Measurements from ENCODE around the gene DIP2C.

The DIP2C gene

DNA sequence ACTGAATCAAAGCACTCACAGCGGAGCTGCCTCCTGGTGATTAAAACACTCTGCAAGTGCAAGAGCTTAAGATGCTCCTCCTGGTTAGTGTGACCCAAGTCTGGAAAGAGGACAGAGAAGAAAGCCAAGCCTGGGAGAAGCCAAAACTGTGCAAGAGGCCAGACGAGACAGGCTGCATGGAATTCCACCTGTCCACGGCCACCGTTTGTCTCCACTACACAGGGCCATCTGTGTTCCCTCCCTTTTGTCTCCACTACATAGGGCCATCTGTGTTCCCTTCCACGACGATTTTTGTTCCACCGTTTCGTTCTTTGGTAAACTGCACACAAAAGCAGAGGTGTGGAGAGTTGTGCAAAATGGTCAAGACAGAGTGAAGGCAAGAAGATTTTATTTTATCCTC is 233.0 kb downstream of the DIP2C start:
- DNase-seq, result no peak

DNA sequence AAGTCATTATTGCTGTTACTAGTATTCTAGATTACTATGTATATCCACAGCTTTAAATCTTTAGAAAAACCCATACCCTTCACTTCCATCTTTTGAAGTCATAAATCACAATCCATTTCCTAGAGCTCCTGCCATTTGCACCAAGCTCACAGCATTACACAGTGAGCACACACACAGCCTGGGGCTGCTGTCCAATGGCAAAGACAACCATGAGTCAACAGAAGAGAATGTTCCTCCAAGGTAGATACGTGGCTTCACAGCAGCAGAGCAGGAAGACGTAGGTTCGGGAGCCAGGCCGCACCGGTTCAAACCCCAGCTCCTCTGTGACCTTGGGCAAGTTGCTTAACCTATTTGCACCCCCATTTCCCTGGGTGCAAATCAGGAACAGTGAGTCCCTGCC is 234.6 kb downstream of the DIP2C start:
- TF ChIP-seq, protein P1, sequence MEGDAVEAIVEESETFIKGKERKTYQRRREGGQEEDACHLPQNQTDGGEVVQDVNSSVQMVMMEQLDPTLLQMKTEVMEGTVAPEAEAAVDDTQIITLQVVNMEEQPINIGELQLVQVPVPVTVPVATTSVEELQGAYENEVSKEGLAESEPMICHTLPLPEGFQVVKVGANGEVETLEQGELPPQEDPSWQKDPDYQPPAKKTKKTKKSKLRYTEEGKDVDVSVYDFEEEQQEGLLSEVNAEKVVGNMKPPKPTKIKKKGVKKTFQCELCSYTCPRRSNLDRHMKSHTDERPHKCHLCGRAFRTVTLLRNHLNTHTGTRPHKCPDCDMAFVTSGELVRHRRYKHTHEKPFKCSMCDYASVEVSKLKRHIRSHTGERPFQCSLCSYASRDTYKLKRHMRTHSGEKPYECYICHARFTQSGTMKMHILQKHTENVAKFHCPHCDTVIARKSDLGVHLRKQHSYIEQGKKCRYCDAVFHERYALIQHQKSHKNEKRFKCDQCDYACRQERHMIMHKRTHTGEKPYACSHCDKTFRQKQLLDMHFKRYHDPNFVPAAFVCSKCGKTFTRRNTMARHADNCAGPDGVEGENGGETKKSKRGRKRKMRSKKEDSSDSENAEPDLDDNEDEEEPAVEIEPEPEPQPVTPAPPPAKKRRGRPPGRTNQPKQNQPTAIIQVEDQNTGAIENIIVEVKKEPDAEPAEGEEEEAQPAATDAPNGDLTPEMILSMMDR (IDR thresholded peaks at IDR 0.05; ENCODE audit: low read depth, low read length, missing control alignments), result no peak
- in situ Hi-C loops (cut with HindIII; ENCODE audit: low pct_ligation_motif_present, low sequenced_read_pairs), result no loop called here
- H3K27me3 ChIP-seq (replicated peaks), result no peaks in the 10 kb centered on the region
- no peak overlapping the region for H3K4me3 ChIP-seq (ENCODE audit: low read depth, low read length)
- H3K36me3 ChIP-seq (replicated peaks), result no peaks in the 10 kb centered on the region
- DNase-seq, result peak; percentile 87
- no peak overlapping the region for H3K27ac ChIP-seq

More for the DNA sequence above, 233.0 kb downstream of the DIP2C start:
- H3K36me3 ChIP-seq (replicated peaks), result no peaks in the 10 kb centered on the region
- H3K27me3 ChIP-seq (replicated peaks), result no peaks in the 10 kb centered on the region
- in situ Hi-C loops (cut with HindIII; ENCODE audit: low pct_ligation_motif_present, low sequenced_read_pairs), result no loop called here
- H3K27ac ChIP-seq, result no peak overlapping the region
- H3K4me3 ChIP-seq (ENCODE audit: low read depth, low read length), result no peak overlapping the region
- TF ChIP-seq, protein P1 (IDR thresholded peaks at IDR 0.05; ENCODE audit: low read depth, low read length, missing control alignments), result no peak

DNA sequence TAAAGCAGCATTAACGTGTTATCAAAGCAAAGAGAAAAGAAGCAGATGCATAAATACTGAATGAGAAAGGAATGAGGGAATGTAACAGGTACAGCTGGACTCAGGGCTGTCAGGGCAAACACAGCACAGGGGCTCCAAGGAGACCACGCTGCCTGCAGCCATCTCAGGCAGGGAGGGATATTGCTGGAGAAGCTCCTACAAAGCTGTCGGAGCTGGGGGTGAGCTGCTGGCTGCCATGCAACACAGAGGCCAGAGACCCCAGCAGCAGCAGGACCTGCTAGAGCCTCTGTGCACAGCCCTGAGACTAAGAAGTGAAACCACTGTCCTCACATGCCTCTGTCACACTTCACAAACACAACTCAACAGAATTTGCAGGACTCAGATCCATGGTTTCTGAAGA is 235.8 kb downstream of the DIP2C start:
- DNase-seq, result no peak
- Histone ChIP-seq H3K4me3 (ENCODE audit: low read depth, low read length) (no peak overlapping the region), H3K27ac (no peak overlapping the region), H3K36me3 (replicated peaks) (no peaks in the 10 kb centered on the region), H3K27me3 (replicated peaks) (no peaks in the 10 kb centered on the region)
- in situ Hi-C loops (cut with HindIII; ENCODE audit: low pct_ligation_motif_present, low sequenced_read_pairs), result no loop called here
- TF ChIP-seq, protein P1 (IDR thresholded peaks at IDR 0.05; ENCODE audit: low read depth, low read length, missing control alignments), result no peak

DNA sequence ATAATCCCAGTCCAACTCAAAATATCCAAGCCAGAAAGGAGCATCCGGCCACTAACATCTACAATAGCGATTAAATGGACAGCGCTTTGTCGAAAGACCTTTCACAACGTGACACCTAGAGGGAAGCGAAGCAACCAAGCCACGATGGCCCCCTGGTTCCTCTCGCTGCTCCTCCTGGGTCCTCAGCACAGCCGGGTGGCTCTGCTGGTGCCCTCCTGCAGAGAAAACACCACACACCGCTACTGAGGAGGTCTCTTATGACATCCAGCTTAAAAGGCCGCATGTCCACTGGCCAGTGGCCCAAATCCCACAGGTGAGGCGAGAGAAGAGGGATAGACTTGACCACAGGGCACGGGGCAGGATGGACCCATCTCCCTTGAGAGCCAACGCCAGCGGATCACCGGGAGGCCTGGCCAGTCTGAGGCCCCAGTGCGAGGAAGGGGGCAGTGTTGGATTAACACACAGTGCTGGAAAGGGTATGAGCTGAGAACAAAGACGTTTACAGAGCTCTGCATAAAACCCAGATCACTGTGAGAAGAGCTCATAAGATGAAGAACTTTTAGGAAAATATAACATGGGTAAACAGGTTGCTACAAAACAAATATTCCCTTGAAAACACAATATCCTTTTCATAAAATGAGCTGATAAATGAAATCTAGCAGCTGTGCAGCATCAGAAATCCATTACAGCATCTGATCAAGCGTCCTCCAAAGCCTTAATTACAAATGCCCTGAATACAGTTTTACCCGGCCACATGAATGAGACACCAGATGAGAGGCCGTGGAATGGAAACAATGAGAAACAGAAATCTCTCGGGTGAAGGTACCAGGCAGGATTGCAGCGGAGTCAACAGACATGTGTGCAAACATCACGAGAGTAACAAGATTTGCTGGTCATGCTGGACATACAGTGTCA is 236.7 kb downstream of the DIP2C start:
- TF ChIP-seq, protein P1 (IDR thresholded peaks at IDR 0.05; ENCODE audit: low read depth, low read length, missing control alignments), result peak; percentile 6
- no peaks in the 10 kb centered on the region for H3K36me3 ChIP-seq (replicated peaks)
- no peak for DNase-seq
- no peak overlapping the region for H3K4me3 ChIP-seq (ENCODE audit: low read depth, low read length)
- H3K27me3 ChIP-seq (replicated peaks), result no peaks in the 10 kb centered on the region
- no peak overlapping the region for H3K27ac ChIP-seq
- in situ Hi-C loops (cut with HindIII; ENCODE audit: low pct_ligation_motif_present, low sequenced_read_pairs), result no loop called here

DNA sequence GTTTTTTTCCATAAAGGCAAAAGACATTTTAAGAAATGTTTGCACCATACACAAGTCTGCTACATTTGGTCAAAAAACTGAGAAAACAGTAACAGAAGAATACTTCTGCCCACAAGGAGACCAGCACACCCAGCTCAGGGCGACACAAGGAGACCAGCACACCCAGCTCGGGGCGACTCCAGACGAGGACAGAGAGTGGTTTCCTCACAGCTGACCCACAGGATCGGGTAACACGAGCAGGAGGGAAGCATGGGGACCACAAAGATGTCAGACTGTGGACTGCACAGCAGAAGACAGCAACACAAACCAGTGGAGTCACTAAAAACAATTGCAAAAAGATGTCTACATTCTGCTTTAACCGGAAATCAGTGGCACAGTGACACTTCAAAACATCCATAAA is 237.6 kb downstream of the DIP2C start:
- no peaks in the 10 kb centered on the region for H3K27me3 ChIP-seq (replicated peaks)
- in situ Hi-C loops (cut with HindIII; ENCODE audit: low pct_ligation_motif_present, low sequenced_read_pairs), result no loop called here
- no peak overlapping the region for H3K4me3 ChIP-seq (ENCODE audit: low read depth, low read length)
- TF ChIP-seq, protein P1 (IDR thresholded peaks at IDR 0.05; ENCODE audit: low read depth, low read length, missing control alignments), result no peak
- DNase-seq, result no peak
- no peaks in the 10 kb centered on the region for H3K36me3 ChIP-seq (replicated peaks)
- no peak overlapping the region for H3K27ac ChIP-seq

Data from brain microvascular endothelial cell (primary cell).